HCT116 (cell line): ENCODE measurements around the gene MTF2.

Source experiments
- ATF3 ChIP-seq: IDR thresholded peaks from 2 replicates; pipeline ENCODE4 v1.6.1; 2012
- CTCF ChIP-seq, 3 experiments: fragments of 200-600 bp in 1 of 3; sonication (generic) in 1 of 3; IDR thresholded peaks in 2 of 3; conservative IDR thresholded peaks in 1 of 3; 2 replicates each; pipeline ENCODE4 v1.5.1; 2012 to 2017; ENCODE audit warnings: low read depth in 2 of 3, low read length in 2 of 3, antibody characterized with exemption in 1 of 3, borderline replicate concordance in 1 of 3, control low read depth in 1 of 3, mild to moderate bottlenecking in 1 of 3, mixed read lengths in 1 of 3, mixed run types in 1 of 3, moderate library complexity in 1 of 3; ENCODE audit not compliant: insufficient read depth in 1 of 3
- EZH2phosphoT487 ChIP-seq: fragments of 200-600 bp; IDR thresholded peaks from 2 replicates; pipeline ENCODE4 v1.6.1; 2018; ENCODE audit warnings: antibody characterized with exemption, borderline replicate concordance
- FOSL1 ChIP-seq: IDR thresholded peaks from 2 replicates; pipeline ENCODE4 v1.6.1; 2012; ENCODE audit warnings: low read depth
- JUND ChIP-seq: IDR thresholded peaks from 2 replicates; pipeline ENCODE4 v1.6.1; 2012
- MAX ChIP-seq: IDR thresholded peaks from 2 replicates; pipeline ENCODE4 v1.6.1; 2012
- POLR2A ChIP-seq: IDR thresholded peaks from 2 replicates; pipeline ENCODE4 v1.7.0; 2011; ENCODE audit warnings: borderline replicate concordance; ENCODE audit not compliant: insufficient read depth, insufficient read length; ENCODE audit errors: extremely low read depth
- POLR2AphosphoS5 ChIP-seq: IDR thresholded peaks from 2 replicates; pipeline ENCODE4 v1.6.1; 2011; ENCODE audit warnings: mild to moderate bottlenecking, low read depth, low read length, moderate library complexity
- RAD21 ChIP-seq: IDR thresholded peaks from 2 replicates; pipeline ENCODE4 v1.6.1; 2012; ENCODE audit warnings: low read depth, mild to moderate bottlenecking
- TCF7L2 ChIP-seq: IDR thresholded peaks from 2 replicates; pipeline ENCODE4 v1.7.0; 2011; ENCODE audit warnings: borderline replicate concordance, inconsistent platforms; ENCODE audit not compliant: insufficient read depth, insufficient read length; ENCODE audit errors: extremely low read depth
- YY1 ChIP-seq: IDR thresholded peaks from 2 replicates; pipeline ENCODE4 v1.6.1; 2011; ENCODE audit warnings: low read length, low read depth, moderate library complexity, mild to moderate bottlenecking; ENCODE audit not compliant: insufficient replicate concordance; ENCODE audit errors: extremely low read depth

- no peak for TF ChIP-seq POLR2A
- no peak for TF ChIP-seq CTCF (IDR thresholded peaks at IDR 0.05 in 2 of 3, conservative IDR thresholded peaks at IDR 0.05 in 1 of 3; ENCODE audit: borderline replicate concordance in 1 of 3, insufficient read depth in 1 of 3, low read depth in 2 of 3, low read length in 2 of 3)
- TF ChIP-seq EZH2phosphoT487: no peak
- TF ChIP-seq YY1: no peak
- TF ChIP-seq FOSL1: no peak
- TF ChIP-seq ATF3: no peak
- TF ChIP-seq MAX: no peak
- TF ChIP-seq JUND: no peak
- no peak for TF ChIP-seq POLR2AphosphoS5
- TF ChIP-seq RAD21: no peak
- no peak for TF ChIP-seq TCF7L2
These were observed 72.4 kb downstream of the MTF2 start for GRCh38 chr1:93151474-93151873.
